MM.1S (cell line): ENCODE data around the gene EXOC3.

Source experiments
- EZH2 ChIP-seq: fragments of 300-600 bp; sonication (generic); optimal IDR thresholded peaks from 2 replicates; pipeline ENCODE3; 2017; ENCODE audit warnings: low read depth, mild to moderate bottlenecking, antibody characterized with exemption, low read length, mixed read lengths
- EZH2phosphoT487 ChIP-seq: fragments of 300-600 bp; sonication (generic); IDR thresholded peaks from 2 replicates; pipeline ENCODE4 v1.6.1; 2018; ENCODE audit warnings: antibody characterized with exemption, low read length
- TF ChIP-seq, protein P1 (sequence below): fragments of 300-600 bp; sonication (generic); IDR thresholded peaks from 2 replicates; pipeline ENCODE4 v1.5.1; 2016; ENCODE audit warnings: antibody characterized with exemption, low read length, mixed read lengths

DNA sequence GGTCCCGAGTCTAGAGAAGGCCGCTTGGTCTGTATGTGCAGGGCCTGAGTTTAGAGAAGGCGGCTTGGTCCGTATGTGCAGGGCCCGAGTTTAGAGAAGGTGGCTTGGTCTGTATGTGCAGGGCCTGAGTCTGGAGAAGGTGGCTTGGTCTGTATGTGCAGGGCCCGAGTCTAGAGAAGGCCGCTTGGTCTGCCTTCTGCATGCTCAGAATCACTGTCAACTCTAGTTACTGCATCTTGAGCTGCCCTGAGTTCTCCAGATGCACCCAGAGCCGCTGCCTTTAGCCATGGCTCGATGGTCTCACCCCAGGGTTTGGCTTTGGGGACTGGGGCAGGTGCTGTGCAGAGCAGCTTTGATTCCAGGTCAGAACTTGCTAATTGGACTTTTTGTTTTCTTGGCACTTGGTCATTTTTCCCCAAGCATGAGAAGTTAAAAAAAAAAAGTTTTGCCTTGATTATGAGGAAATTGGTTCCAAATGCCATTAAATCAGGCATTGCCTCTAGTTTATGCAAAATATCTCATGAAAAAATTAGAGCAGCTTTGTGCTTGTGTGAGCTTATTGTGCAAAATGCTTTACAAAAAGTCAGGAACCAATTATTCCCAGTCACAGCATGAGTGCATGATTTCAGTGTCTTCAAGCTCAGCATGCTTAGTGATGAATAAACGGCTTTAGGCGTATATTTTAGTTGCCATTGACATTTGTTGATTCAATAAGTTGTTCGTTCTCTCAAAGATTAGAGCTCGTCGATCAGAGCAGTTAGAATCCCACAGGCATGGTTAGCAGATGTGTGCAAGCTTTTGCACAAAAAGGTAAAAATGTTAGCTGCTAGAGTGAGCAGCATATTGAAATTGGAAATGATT, 25.4 kb upstream of the EXOC3 start:
- TF ChIP-seq, protein P1, sequence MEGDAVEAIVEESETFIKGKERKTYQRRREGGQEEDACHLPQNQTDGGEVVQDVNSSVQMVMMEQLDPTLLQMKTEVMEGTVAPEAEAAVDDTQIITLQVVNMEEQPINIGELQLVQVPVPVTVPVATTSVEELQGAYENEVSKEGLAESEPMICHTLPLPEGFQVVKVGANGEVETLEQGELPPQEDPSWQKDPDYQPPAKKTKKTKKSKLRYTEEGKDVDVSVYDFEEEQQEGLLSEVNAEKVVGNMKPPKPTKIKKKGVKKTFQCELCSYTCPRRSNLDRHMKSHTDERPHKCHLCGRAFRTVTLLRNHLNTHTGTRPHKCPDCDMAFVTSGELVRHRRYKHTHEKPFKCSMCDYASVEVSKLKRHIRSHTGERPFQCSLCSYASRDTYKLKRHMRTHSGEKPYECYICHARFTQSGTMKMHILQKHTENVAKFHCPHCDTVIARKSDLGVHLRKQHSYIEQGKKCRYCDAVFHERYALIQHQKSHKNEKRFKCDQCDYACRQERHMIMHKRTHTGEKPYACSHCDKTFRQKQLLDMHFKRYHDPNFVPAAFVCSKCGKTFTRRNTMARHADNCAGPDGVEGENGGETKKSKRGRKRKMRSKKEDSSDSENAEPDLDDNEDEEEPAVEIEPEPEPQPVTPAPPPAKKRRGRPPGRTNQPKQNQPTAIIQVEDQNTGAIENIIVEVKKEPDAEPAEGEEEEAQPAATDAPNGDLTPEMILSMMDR: no peak
- TF ChIP-seq EZH2: no peak
- TF ChIP-seq EZH2phosphoT487: no peak
